ENCODE measurements around the gene MKRN1. TPM values are rescaled to one million over a fixed set of nuclear protein-coding genes. Genes with fewer than 3 reads are reported as not detected.
"Not testable (repeated sequence)": the region's sequence is repeated elsewhere in the genome, so short reads cannot be mapped to it uniquely, and the experiment has no call there.

The MKRN1 gene
- total RNA-seq, 4 donors from 2014 or later: 100 to 194 (median 105) TPM

DNA sequence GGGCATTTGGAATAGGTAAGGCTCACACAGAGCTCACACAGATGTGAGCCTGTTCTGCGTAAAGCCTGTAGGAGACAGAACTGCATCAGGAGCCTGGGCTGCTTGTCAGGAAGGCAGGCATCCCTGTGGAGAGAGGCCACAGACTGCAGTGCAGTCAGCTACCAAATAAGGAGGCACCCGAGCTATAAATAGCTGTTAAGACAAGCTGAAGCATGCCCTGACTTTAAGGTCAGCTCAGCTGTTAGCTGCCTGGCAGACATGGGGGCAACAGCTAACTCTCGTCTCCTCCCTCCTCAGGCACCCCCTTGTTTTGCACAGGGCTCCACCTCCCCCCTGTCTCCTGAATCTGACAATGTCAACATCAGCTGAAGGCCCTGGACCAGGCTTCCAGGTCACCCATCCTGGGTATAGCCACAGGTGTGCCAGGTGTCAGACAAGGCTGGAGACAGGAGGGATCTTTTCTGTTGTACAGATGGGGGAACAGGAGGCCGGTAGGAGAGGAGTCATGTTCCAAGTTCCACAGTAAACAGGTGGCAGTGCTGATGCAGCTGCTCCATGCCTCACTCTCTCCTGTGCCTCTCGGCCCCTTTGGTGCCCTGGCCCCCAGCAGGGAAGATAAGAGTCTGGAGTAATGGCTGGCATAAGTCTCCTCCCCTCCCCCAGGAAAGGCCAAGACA is 27.6 kb upstream of the MKRN1 start:
- TF ChIP-seq, protein P1, sequence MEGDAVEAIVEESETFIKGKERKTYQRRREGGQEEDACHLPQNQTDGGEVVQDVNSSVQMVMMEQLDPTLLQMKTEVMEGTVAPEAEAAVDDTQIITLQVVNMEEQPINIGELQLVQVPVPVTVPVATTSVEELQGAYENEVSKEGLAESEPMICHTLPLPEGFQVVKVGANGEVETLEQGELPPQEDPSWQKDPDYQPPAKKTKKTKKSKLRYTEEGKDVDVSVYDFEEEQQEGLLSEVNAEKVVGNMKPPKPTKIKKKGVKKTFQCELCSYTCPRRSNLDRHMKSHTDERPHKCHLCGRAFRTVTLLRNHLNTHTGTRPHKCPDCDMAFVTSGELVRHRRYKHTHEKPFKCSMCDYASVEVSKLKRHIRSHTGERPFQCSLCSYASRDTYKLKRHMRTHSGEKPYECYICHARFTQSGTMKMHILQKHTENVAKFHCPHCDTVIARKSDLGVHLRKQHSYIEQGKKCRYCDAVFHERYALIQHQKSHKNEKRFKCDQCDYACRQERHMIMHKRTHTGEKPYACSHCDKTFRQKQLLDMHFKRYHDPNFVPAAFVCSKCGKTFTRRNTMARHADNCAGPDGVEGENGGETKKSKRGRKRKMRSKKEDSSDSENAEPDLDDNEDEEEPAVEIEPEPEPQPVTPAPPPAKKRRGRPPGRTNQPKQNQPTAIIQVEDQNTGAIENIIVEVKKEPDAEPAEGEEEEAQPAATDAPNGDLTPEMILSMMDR (IDR thresholded peaks at IDR 0.05): no peak
- no peak for TF ChIP-seq POLR2A (IDR thresholded peaks at IDR 0.05)
- peaks cover 0 to 8% (median 0%) of the 10 kb centered on the region in 4 donors for H3K4me1 ChIP-seq
- H3K36me3 ChIP-seq: no peaks in the 10 kb centered on the region
- H3K4me3 ChIP-seq: no peak overlapping the region
- H3K9me3 ChIP-seq: no peaks in the 10 kb centered on the region
- DNase-seq: no peak
- H3K27ac ChIP-seq: peak overlapping the region in 1 of 4 donors; percentile 54
- no peaks in the 10 kb centered on the region for H3K27me3 ChIP-seq

DNA sequence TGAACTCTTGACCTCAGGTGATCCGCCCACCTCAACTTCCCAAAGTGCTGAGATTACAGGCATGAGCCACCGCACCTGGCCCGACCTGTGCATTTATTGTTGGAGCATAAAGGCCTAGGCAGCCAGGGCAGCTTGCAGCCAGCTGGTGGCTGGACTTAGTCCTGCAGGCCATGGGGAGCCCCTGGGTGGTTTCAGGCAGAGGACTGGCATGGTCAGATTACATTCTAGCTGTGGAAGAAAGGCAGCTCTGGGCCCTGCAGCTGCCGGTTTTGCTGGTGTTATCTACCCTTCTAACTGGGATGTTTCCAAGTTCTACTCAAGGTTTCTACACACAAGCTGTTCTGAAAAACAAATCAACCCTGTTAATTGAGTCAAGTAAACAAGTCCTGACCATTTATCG is 22.7 kb upstream of the MKRN1 start:
- H3K4me3 ChIP-seq: no peak overlapping the region
- H3K27me3 ChIP-seq: no peaks in the 10 kb centered on the region
- no peaks in the 10 kb centered on the region for H3K9me3 ChIP-seq
- peak in 2 of 3 donors; percentile 71 to 73 for DNase-seq
- TF ChIP-seq, protein P1 (IDR thresholded peaks at IDR 0.05): peak in 3 of 6 experiments; percentile 33 to 38 (median 38)
- no peak for TF ChIP-seq POLR2A (IDR thresholded peaks at IDR 0.05)
- no peaks in the 10 kb centered on the region for H3K4me1 ChIP-seq
- peak overlapping the region in 2 of 4 donors; percentile 0 to 57 for H3K27ac ChIP-seq
- no peaks in the 10 kb centered on the region for H3K36me3 ChIP-seq

DNA sequence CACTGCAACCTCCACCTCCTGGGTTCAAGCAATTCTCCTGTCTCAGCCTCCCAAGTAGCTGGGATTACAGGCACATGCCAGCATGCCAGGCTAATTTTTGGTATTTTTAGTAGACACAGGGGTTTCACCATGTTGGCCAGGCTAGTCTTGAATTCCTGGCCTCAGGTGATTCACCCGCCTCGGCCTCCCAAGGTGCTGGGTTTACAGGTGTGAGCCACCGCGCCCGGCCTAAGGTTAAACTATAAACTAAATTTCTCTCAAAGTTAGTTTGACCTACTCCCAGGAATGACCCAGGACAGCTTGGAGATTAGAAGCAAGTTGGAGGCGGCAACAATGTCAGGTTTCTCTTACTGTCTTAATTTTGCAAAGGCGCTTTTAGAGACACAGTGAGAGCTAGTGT is 18.5 kb upstream of the MKRN1 start:
- H3K4me3 ChIP-seq, H3K4me1 ChIP-seq, H3K36me3 ChIP-seq, H3K27me3 ChIP-seq, H3K9me3 ChIP-seq, DNase-seq, H3K27ac ChIP-seq: not testable (repeated sequence)

DNA sequence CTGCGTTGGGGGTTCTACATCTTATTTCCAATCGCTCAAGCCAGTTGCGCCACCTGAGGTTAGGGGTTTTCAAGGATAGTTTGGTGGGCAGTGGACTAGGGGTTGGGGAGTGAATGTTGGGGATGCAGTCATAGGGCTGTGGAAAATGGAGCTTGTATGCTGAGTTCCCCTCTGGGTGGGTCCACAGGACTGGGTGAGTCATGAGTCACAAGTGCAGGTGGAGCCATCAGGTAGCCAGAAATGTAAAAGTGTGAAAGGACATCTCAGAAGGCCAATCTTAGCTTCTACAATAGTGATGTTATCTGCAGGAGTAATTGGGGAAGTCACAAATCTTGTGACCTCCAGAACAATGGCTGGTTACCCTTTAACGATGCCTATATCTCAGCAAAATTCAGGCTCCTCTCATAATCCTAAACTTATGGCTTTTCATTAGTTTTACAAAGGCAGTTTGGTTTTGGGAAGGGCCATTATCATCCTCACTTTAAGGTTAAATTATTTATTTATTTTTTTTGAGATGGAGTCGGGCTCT is 18.0 kb upstream of the MKRN1 start:
- Histone ChIP-seq H3K27ac (no peak overlapping the region), H3K4me1 (no peaks in the 10 kb centered on the region), H3K4me3 (no peak overlapping the region), H3K36me3 (no peaks in the 10 kb centered on the region), H3K27me3 (no peaks in the 10 kb centered on the region), H3K9me3 (no peaks in the 10 kb centered on the region)
- DNase-seq: no peak
- TF ChIP-seq POLR2A (IDR thresholded peaks at IDR 0.05): no peak
- TF ChIP-seq, protein P1 (IDR thresholded peaks at IDR 0.05): no peak

DNA sequence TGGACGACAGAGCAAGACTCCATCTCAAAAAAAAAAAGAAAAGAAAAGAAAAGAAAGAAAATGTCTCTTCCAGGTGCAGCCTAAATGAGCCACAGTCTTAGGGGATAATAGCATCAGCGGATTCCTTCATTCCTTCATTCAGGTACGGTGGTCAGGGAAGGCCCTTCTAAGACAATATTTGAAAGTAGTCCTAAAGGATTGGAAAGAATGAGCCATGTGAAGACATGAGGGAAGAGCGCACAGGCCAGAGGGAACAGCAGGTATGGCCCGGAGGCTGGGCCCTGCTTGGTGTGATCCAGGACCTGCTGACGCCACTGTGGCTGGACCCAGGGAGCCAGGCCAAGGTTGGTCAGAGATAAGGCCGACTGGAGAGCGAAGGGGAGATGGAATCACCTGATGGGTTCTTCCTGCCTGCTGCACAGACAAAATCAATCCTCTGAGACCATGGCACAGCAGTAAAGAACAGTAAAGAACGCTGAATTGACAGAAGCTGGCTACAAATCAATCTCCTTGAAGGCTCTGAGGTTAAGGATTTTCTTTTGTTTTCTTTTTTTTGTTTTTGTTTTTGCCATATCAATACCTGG is 16.3 kb upstream of the MKRN1 start:
- no peak for DNase-seq
- Histone ChIP-seq H3K4me3 (no peak overlapping the region), H3K9me3 (no peaks in the 10 kb centered on the region), H3K36me3 (no peaks in the 10 kb centered on the region), H3K4me1 (no peaks in the 10 kb centered on the region), H3K27me3 (no peaks in the 10 kb centered on the region), H3K27ac (no peak overlapping the region)
- TF ChIP-seq, protein P1 (IDR thresholded peaks at IDR 0.05): no peak
- TF ChIP-seq POLR2A (IDR thresholded peaks at IDR 0.05): no peak

DNA sequence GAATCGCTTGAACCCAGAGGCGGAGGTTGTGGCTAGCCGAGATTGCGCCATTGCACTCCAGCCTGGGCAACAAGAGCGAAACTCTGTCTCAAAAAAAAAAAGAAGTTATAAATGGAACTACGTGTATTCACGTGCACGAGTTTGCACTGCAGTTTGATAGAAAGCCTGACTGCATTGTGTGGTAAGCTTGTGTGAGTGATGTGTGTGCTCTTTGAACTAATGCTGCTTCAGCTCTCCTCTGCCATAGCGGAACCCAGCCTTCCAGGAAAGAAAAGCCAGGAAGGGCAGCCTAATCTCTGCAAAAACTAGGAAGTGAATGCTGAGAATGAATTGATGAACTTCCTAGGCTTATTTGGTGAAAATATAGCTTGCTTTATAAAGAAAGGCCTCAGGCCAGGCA is 15.6 kb upstream of the MKRN1 start:
- H3K4me1 ChIP-seq: no peaks in the 10 kb centered on the region
- no peaks in the 10 kb centered on the region for H3K36me3 ChIP-seq
- no peaks in the 10 kb centered on the region for H3K9me3 ChIP-seq
- no peaks in the 10 kb centered on the region for H3K27me3 ChIP-seq
- no peak overlapping the region for H3K4me3 ChIP-seq
- DNase-seq: no peak
- H3K27ac ChIP-seq: no peak overlapping the region
- no peak for TF ChIP-seq POLR2A (IDR thresholded peaks at IDR 0.05)
- TF ChIP-seq, protein P1 (IDR thresholded peaks at IDR 0.05): no peak

Data from Peyer's patch (tissue), 4 donors.